Activated CD4-positive, alpha-beta T cell treated with anti-CD3 and anti-CD28 coated beads, Interleukin-2, amount 10 ng/mL, durations not matched to agents 7 days and 5 days (primary cell): Measurements from ENCODE around the gene FECH. TPM values are rescaled to one million over a fixed set of nuclear protein-coding genes. Genes with fewer than 3 reads are reported as not detected.
"Not testable (repeated sequence)": the region's sequence is repeated elsewhere in the genome, so short reads cannot be mapped to it uniquely, and the experiment has no call there.

Experiments used
- CTCF ChIA-PET: fragments of 350-600 bp; sonication (Branson Sonifier 250); formaldehyde crosslinking; loops from one replicate; lab custom pipeline; 2021; ENCODE audit warnings: antibody characterized with exemption; lab: Charles Lee
- POLR2A ChIA-PET: fragments of 350-600 bp; sonication (Branson Sonifier 250); formaldehyde crosslinking; loops from one replicate; lab custom pipeline; 2021; ENCODE audit warnings: antibody characterized with exemption; lab: Charles Lee
- DNase-seq: peaks from one replicate; pipeline ENCODE4 v3.0.0-alpha.2; 2020
- H3K27ac Mint-ChIP-seq: one replicate; pipeline ENCODE4 v1.8.0; 2021; ENCODE audit warnings: mild to moderate bottlenecking, moderate library complexity, mixed read lengths
- H3K27me3 Mint-ChIP-seq: one replicate; pipeline ENCODE4 v1.8.0; 2021; ENCODE audit warnings: mixed read lengths
- H3K36me3 Mint-ChIP-seq: one replicate; pipeline ENCODE4 v1.8.0; 2021; ENCODE audit warnings: low read depth, mixed read lengths
- H3K4me1 Mint-ChIP-seq: one replicate; pipeline ENCODE4 v1.8.0; 2021; ENCODE audit warnings: mixed read lengths
- H3K4me3 Mint-ChIP-seq: one replicate; pipeline ENCODE4 v1.8.0; 2021; ENCODE audit warnings: mild to moderate bottlenecking, moderate library complexity, mixed read lengths
- H3K9me3 Mint-ChIP-seq: one replicate; pipeline ENCODE4 v1.8.0; 2021; ENCODE audit warnings: mixed read lengths
- total RNA-seq, 2 experiments: library from RNA; stranded (reverse); gene quantifications; one replicate each; pipeline ENCODE4 v1.2.3, GENCODE V29; 2021

Gene FECH
- total RNA-seq, 2 experiments from 2014 or later: 18.7 to 23.1 TPM

- no peaks in the 10 kb centered on the region for H3K36me3 Mint-ChIP-seq
- ChIA-PET POLR2A (no interaction called here), CTCF (no interaction called here)
- DNase-seq: no peak
- H3K27ac Mint-ChIP-seq: no peak overlapping the region
- no peaks in the 10 kb centered on the region for H3K27me3 Mint-ChIP-seq
- H3K4me3 Mint-ChIP-seq: no peak overlapping the region
- no peaks in the 10 kb centered on the region for H3K9me3 Mint-ChIP-seq
- H3K4me1 Mint-ChIP-seq: no peaks in the 10 kb centered on the region
These were observed 46.8 kb downstream of the FECH start for GRCh38 chr18:57539702-57540101.

- H3K4me1 Mint-ChIP-seq: no peaks in the 10 kb centered on the region
- H3K4me3 Mint-ChIP-seq: no peak overlapping the region
- H3K9me3 Mint-ChIP-seq: no peaks in the 10 kb centered on the region
- no peak for DNase-seq
- ChIA-PET CTCF (no interaction called here), POLR2A (no interaction called here)
- H3K27me3 Mint-ChIP-seq: no peaks in the 10 kb centered on the region
- H3K36me3 Mint-ChIP-seq: no peaks in the 10 kb centered on the region
- no peak overlapping the region for H3K27ac Mint-ChIP-seq
These were observed 47.9 kb downstream of the FECH start for GRCh38 chr18:57538614-57539013.

DNA sequence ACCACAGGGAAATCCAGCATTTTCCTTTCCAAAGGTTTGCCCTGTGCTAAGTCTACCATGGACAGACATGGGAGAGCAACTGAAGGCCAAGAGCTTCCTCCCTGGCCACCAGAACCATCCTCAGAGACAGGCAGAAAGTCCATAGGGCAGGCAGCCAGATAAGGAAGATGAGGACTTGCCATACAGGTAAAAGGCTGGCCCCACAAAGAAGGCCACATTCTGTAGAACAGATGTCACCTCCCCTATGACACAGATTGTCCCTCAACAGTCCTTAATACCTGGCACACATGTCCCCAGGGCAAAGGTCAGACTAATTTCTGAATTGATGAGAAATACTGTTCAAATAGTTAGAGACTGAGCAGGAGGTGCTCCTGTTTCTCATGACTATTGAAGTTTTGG is 52.0 kb downstream of the FECH start:
- DNase-seq: no peak
- H3K27me3 Mint-ChIP-seq: peaks cover 1% of the 10 kb centered on the region
- H3K27ac Mint-ChIP-seq: no peak overlapping the region
- no peaks in the 10 kb centered on the region for H3K36me3 Mint-ChIP-seq
- H3K4me1 Mint-ChIP-seq: no peaks in the 10 kb centered on the region
- no peaks in the 10 kb centered on the region for H3K9me3 Mint-ChIP-seq
- CTCF ChIA-PET: no interaction called here
- H3K4me3 Mint-ChIP-seq: no peak overlapping the region
- POLR2A ChIA-PET: no interaction called here

GRCh38 chr18:57533868-57534510 is 52.5 kb downstream of the FECH start:
- H3K27me3 Mint-ChIP-seq: peaks cover 1% of the 10 kb centered on the region
- no peak for DNase-seq
- H3K4me3 Mint-ChIP-seq: no peak overlapping the region
- H3K9me3 Mint-ChIP-seq: no peaks in the 10 kb centered on the region
- no peaks in the 10 kb centered on the region for H3K36me3 Mint-ChIP-seq
- ChIA-PET POLR2A (no interaction called here), CTCF (no interaction called here)
- no peaks in the 10 kb centered on the region for H3K4me1 Mint-ChIP-seq
- H3K27ac Mint-ChIP-seq: no peak overlapping the region

DNA sequence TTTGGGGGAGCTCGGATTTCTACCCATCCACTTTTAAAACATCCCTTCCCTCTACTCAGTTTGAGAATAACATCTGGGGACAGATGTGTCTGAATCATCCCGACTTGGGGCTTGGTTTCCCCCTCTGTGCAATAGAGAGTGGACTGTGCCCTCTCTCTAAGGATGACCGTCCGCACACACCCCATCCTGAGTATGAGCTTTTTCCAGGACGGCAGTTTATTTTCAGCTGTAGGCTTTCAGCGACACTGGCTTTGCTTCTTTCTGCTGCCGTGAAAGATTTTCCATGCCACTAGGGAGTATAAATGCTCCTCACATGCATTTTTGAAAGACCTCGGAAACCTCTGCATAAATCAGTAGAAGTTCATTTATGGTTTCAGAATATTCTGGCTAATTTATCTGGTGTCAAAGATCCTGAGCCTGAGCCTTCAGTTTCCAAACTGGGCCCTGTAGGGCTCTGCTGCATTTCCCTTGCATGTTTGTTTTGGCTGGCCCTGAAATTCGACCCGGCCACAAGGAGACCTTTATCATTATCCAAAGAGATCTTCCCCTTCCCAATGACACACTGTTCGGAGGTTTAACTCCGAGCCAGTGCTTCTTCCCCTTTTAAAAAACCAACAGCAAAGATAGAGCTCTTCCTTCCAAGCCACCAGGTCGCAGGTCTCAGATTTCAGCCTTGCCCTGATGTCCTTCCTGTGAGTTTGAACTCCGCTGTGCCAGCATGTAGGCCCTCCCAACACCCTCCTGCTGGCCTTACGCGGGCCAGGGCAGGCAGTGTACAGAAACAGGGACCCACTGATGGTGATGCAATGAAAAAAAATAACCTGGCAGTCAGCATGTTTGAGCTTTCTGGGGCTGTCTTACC is 53.3 kb downstream of the FECH start:
- H3K9me3 Mint-ChIP-seq: no peaks in the 10 kb centered on the region
- no peak overlapping the region for H3K4me3 Mint-ChIP-seq
- no peak for DNase-seq
- H3K27me3 Mint-ChIP-seq: peaks cover 1% of the 10 kb centered on the region
- H3K36me3 Mint-ChIP-seq: no peaks in the 10 kb centered on the region
- H3K27ac Mint-ChIP-seq: no peak overlapping the region
- no peaks in the 10 kb centered on the region for H3K4me1 Mint-ChIP-seq
- ChIA-PET POLR2A (no interaction called here), CTCF (no interaction called here)

- CTCF ChIA-PET: no interaction called here
- Mint-ChIP-seq H3K4me3 (no peak overlapping the region), H3K27ac (no peak overlapping the region), H3K4me1 (no peaks in the 10 kb centered on the region), H3K9me3 (no peaks in the 10 kb centered on the region), H3K36me3 (no peaks in the 10 kb centered on the region), H3K27me3 (peaks cover 1% of the 10 kb centered on the region)
- POLR2A ChIA-PET: no interaction called here
- no peak for DNase-seq
These were observed 57.4 kb downstream of the FECH start for GRCh38 chr18:57529151-57529550.

GRCh38 chr18:57527556-57528229 is 58.8 kb downstream of the FECH start:
- H3K9me3 Mint-ChIP-seq: no peaks in the 10 kb centered on the region
- peaks cover 1% of the 10 kb centered on the region for H3K27me3 Mint-ChIP-seq
- no peak overlapping the region for H3K27ac Mint-ChIP-seq
- ChIA-PET POLR2A (no interaction called here), CTCF (no interaction called here)
- H3K36me3 Mint-ChIP-seq: no peaks in the 10 kb centered on the region
- H3K4me1 Mint-ChIP-seq: no peaks in the 10 kb centered on the region
- no peak overlapping the region for H3K4me3 Mint-ChIP-seq
- no peak for DNase-seq

DNA sequence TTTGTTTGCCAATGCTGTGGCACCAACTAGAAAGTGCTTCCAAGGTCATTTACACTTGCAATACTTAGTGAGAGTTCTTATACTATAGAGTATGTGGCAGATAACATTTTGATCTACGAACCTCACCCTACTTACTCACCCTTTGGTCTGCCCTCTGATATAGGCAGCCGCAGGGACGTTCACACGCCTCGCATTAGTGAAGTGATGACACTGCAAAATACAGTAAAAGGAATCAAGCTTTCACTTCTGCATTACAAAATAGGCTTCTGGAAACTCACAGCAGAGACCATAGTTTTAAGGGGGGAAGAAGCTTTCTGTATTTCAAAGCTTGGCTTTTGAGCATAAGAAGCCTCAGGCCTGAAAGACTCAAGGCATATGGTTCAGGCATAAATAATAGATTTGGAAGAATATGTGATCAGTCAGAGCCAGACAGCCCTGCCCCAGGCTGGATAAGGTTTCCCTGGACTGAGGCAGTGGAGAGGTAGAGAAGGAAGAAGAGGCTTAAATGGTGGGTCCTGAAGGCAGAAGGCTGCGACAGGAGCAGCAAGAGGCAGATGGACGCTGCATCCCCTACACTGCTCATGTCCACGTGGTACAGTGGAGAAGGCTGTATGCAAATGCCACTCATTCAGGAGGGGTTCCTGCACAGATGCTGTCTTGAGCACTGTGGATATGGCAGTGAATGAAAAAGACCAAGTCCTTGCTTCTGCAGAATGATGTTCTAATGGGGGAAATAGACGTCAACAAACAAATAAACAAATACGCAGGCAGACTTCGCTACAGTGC is 63.1 kb downstream of the FECH start:
- Mint-ChIP-seq H3K4me1 (no peaks in the 10 kb centered on the region), H3K4me3 (no peak overlapping the region), H3K36me3 (no peaks in the 10 kb centered on the region), H3K27ac (no peak overlapping the region), H3K27me3 (peaks cover 2% of the 10 kb centered on the region), H3K9me3 (no peaks in the 10 kb centered on the region)
- no peak for DNase-seq
- CTCF ChIA-PET: no interaction called here
- POLR2A ChIA-PET: no interaction called here

DNA sequence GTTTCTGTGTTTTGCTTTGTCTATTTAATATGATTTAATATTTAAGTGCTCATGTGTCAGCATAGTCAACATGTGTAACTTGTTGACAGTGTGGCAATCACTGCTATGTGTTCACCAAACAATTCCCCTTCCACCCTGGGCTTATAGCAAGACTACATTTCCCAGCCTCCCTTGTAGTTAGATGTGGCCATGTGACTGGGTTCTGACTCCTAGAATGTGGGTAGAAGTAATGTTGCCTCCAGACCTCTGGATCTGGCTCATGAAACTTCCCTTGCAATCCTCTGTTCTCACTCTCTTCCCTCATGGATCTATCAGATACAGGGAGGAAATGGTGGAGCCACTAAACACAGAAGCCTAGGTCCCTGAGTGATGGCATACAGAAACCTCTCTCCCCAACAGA is 64.2 kb downstream of the FECH start:
- H3K36me3 Mint-ChIP-seq, H3K27ac Mint-ChIP-seq, H3K27me3 Mint-ChIP-seq, H3K4me3 Mint-ChIP-seq, H3K4me1 Mint-ChIP-seq, CTCF ChIA-PET, DNase-seq, POLR2A ChIA-PET, H3K9me3 Mint-ChIP-seq: not testable (repeated sequence)

- CTCF ChIA-PET: no interaction called here
- POLR2A ChIA-PET: no interaction called here
- Mint-ChIP-seq H3K9me3 (no peaks in the 10 kb centered on the region), H3K4me3 (no peak overlapping the region), H3K27ac (no peak overlapping the region), H3K27me3 (peaks cover 3% of the 10 kb centered on the region), H3K4me1 (no peaks in the 10 kb centered on the region), H3K36me3 (no peaks in the 10 kb centered on the region)
- no peak for DNase-seq
These were observed 66.7 kb downstream of the FECH start for GRCh38 chr18:57519668-57520424.

- no peaks in the 10 kb centered on the region for H3K4me1 Mint-ChIP-seq
- H3K4me3 Mint-ChIP-seq: no peak overlapping the region
- POLR2A ChIA-PET: no interaction called here
- H3K36me3 Mint-ChIP-seq: no peaks in the 10 kb centered on the region
- CTCF ChIA-PET: no interaction called here
- DNase-seq: no peak
- peaks cover 7% of the 10 kb centered on the region for H3K27me3 Mint-ChIP-seq
- no peaks in the 10 kb centered on the region for H3K9me3 Mint-ChIP-seq
- H3K27ac Mint-ChIP-seq: no peak overlapping the region
These were observed 68.0 kb downstream of the FECH start for GRCh38 chr18:57518533-57518932.

GRCh38 chr18:57516056-57516455 is 70.4 kb downstream of the FECH start:
- H3K27ac Mint-ChIP-seq: no peak overlapping the region
- H3K9me3 Mint-ChIP-seq: no peaks in the 10 kb centered on the region

More at GRCh38 chr18:57516056-57516455, 70.4 kb downstream of the FECH start:
- H3K4me3 Mint-ChIP-seq: no peak overlapping the region
- H3K27me3 Mint-ChIP-seq: peaks cover 5% of the 10 kb centered on the region
- no peaks in the 10 kb centered on the region for H3K4me1 Mint-ChIP-seq
- H3K36me3 Mint-ChIP-seq: no peaks in the 10 kb centered on the region
- ChIA-PET POLR2A (no interaction called here), CTCF (no interaction called here)
- DNase-seq: no peak
